C4-2B (cell line): ENCODE results near the gene KCNH8.

Experiments used
- CTCF ChIP-seq: fragments of 450-650 bp; conservative IDR thresholded peaks from 2 replicates; pipeline ENCODE4 v1.5.1; 2017; ENCODE audit warnings: mild to moderate bottlenecking
- ZFX ChIP-seq: fragments of 450-650 bp; IDR thresholded peaks from 2 replicates; pipeline ENCODE4 v1.6.1; 2017

- TF ChIP-seq CTCF (no peak), ZFX (no peak)
Observed at GRCh38 chr3:19396726-19397125, 248.4 kb downstream of the KCNH8 start.
